Measurements from ENCODE around the gene PPP1R15B.

The PPP1R15B gene

DNA sequence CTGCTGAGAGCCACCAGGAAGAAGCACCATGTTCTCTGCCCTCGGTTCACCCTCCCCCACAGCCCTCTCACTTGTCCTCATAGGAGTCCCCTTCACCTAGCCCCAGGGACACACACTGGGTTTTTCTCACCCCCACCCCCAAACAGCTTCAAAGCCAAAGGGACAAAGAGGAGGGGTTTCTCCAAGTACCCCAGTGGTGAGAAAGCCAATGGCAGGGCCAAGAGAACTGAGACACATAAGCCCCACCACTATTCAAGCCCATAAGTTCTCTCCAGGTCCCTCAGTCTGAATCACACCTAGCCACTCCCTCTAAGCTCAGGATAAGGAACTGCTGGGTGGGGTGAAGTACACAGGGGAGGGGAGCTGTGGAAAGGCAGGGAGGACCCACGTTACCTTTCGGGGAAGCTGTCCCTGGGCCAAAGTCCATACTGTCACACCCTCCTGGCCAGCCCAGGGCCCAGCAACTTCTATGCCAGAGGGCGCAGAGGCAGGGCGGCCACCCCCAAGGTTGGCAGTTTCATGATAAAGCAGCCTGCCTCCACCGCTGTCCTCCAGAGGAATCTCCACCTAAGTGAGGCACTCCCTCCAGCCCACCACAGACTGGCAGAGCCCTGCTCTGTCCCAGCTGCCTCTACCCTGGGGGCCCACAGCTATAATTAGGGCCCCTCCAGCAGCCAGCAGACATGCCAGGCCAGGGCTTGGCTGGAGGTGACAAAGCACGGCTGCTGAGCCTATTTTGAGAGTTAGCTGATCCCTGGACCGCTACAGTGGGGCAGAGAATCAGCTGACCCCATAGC is 39.0 kb upstream of the PPP1R15B start:
- Histone ChIP-seq H3K9me3 (ENCODE audit: low read length) (no peaks in the 10 kb centered on the region), H3K36me3 (ENCODE audit: insufficient read depth, low read length) (peaks cover 65% of the 10 kb centered on the region), H3K27me3 (ENCODE audit: control insufficient read depth in 1 of 2, insufficient read depth in 2 of 2, low read length in 2 of 2) (no peaks in the 10 kb centered on the region), H3K9ac (ENCODE audit: low read length) (no peak overlapping the region), H3K27ac (ENCODE audit: low read depth, low read length) (peak overlapping the region; percentile 12), H3K4me1 (ENCODE audit: insufficient read depth, low read length) (peaks cover 16% of the 10 kb centered on the region), H3K4me3 (ENCODE audit: low read depth in 1 of 2, low read length in 2 of 2) (no peak overlapping the region)

DNA sequence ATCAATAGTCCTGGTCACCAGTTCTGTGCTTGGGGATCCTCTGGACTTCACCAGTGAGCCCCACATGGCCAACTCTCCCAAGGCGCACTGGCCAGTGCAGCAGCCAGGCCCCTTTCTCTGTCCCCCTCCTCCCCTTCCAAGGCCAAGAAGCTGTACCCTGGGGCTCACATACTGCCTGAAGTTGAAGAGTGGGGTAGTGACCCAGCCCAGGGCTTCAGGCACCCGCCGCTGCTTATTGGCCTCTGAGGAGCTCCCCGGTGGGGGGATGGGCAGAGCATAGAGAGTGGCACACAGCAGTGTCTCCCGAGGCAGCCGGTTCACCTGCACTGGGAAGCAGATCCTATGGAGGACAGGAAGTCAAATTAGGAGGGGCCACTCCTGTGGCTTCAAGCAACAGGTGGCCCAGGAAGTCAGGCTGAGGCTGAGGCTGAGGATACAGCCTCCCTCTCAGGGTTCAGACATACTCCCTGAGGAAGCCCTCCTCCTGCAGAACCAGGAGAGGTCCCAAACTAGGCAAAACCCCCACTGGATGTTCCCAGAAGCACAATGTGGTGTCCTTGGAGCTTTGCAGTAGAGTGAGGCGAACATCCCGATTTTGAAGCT is 38.2 kb upstream of the PPP1R15B start:
- Histone ChIP-seq H3K9ac (ENCODE audit: low read length) (no peak overlapping the region), H3K4me1 (ENCODE audit: insufficient read depth, low read length) (peaks cover 16% of the 10 kb centered on the region)

DNA sequence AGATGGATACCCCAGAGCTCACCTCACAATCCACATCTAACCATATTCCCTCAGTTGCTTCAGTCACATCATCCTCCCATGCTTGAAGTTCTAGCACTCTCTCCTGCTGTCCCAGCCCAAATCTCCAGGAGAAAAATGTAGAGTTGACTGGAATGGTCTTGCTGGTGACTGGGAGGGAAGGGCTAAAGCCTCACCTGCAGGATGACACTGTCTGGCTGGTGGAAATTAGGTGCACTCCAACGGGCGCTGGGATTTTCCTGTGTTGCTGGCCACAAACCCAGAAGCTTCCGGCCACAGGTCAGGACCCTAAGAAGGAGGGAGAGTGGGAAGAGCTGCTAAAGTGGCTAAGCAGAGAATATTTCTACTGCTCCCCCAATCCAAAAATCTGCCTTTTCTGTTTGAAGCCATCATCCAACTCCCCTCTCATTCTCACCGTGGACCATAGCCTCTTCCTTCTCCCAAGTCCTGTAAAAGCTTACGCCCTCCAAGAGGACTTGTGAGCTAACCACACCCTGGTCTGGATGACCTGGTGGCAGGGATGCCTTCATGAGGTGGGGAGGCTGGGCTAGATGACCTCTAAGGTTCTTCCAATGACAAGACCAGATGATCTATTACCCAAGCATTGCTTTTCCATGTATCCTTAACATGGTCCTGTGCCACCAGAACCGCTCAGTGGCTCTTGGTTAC is 37.5 kb upstream of the PPP1R15B start:
- Histone ChIP-seq H3K36me3 (ENCODE audit: insufficient read depth, low read length) (peaks cover 69% of the 10 kb centered on the region), H3K27ac (ENCODE audit: low read depth, low read length) (no peak overlapping the region), H3K4me1 (ENCODE audit: insufficient read depth, low read length) (peaks cover 16% of the 10 kb centered on the region), H3K27me3 (ENCODE audit: control insufficient read depth in 1 of 2, insufficient read depth in 2 of 2, low read length in 2 of 2) (no peaks in the 10 kb centered on the region), H3K9me3 (ENCODE audit: low read length) (no peaks in the 10 kb centered on the region), H3K4me3 (ENCODE audit: low read depth in 1 of 2, low read length in 2 of 2) (no peak overlapping the region), H3K9ac (ENCODE audit: low read length) (no peak overlapping the region)

More for the DNA sequence above, 38.2 kb upstream of the PPP1R15B start:
- Histone ChIP-seq H3K36me3 (ENCODE audit: insufficient read depth, low read length) (peaks cover 67% of the 10 kb centered on the region), H3K4me3 (ENCODE audit: low read depth in 1 of 2, low read length in 2 of 2) (no peak overlapping the region), H3K27me3 (ENCODE audit: control insufficient read depth in 1 of 2, insufficient read depth in 2 of 2, low read length in 2 of 2) (no peaks in the 10 kb centered on the region), H3K27ac (ENCODE audit: low read depth, low read length) (no peak overlapping the region), H3K9me3 (ENCODE audit: low read length) (no peaks in the 10 kb centered on the region)

DNA sequence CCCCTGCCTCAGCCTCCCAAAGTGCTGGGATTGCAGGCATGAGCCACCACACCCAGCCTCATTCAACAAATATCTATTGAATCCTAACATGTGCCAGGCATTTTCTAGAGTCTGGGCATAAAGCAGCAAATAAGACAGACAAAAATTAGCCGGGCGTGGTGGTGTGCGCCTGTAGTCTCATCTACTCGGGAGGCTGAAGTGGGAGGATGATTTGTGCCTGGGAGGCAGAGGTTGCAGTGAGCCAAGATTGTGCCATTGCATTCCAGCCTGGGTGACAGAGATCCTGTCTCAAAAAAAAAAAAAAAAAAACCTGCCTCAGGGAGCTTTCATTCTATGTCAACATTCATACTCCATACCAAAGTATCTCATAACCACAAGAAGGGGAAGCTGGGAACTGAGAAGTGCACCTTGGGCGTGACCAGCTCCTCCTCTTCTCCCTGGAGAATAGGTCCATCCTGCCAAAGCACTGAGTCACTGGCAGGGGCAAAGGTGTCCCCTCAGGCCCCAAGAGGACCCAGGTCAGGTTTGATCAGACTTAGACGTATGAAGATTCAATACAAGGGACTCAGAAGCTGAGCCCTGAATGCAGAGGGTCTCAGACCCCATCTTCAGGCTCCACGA is 36.8 kb upstream of the PPP1R15B start:
- H3K4me1 ChIP-seq (ENCODE audit: insufficient read depth, low read length): peaks cover 16% of the 10 kb centered on the region
- no peaks in the 10 kb centered on the region for H3K27me3 ChIP-seq (ENCODE audit: control insufficient read depth in 1 of 2, insufficient read depth in 2 of 2, low read length in 2 of 2)
- peaks cover 75% of the 10 kb centered on the region for H3K36me3 ChIP-seq (ENCODE audit: insufficient read depth, low read length)
- H3K9me3 ChIP-seq (ENCODE audit: low read length): no peaks in the 10 kb centered on the region
- H3K27ac ChIP-seq (ENCODE audit: low read depth, low read length): no peak overlapping the region
- no peak overlapping the region for H3K9ac ChIP-seq (ENCODE audit: low read length)
- no peak overlapping the region for H3K4me3 ChIP-seq (ENCODE audit: low read depth in 1 of 2, low read length in 2 of 2)

DNA sequence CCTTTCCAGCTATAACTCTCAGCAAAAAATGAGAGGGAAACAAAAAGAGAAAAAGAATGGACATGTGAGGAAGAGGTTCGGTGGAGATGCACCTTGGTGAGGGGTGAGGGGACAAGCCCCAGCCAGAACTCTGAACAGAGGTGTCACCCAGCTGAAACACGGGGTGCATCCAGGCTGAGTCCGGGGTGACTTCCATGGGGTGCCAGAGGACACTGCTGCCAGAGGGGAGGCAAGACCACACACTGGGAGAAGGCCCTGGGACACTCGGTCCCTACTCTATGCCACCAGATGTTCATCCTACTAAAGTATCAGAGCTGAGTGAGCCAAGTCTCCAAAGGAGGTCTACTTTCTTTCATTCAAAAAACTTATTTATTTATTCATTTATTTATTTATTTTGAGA is 36.1 kb upstream of the PPP1R15B start:
- H3K9me3 ChIP-seq (ENCODE audit: low read length): no peaks in the 10 kb centered on the region
- H3K27me3 ChIP-seq (ENCODE audit: control insufficient read depth in 1 of 2, insufficient read depth in 2 of 2, low read length in 2 of 2): no peaks in the 10 kb centered on the region
- H3K9ac ChIP-seq (ENCODE audit: low read length): no peak overlapping the region
- H3K36me3 ChIP-seq (ENCODE audit: insufficient read depth, low read length): peaks cover 76% of the 10 kb centered on the region
- H3K27ac ChIP-seq (ENCODE audit: low read depth, low read length): no peak overlapping the region
- no peak overlapping the region for H3K4me3 ChIP-seq (ENCODE audit: low read depth in 1 of 2, low read length in 2 of 2)
- H3K4me1 ChIP-seq (ENCODE audit: insufficient read depth, low read length): peaks cover 16% of the 10 kb centered on the region

DNA sequence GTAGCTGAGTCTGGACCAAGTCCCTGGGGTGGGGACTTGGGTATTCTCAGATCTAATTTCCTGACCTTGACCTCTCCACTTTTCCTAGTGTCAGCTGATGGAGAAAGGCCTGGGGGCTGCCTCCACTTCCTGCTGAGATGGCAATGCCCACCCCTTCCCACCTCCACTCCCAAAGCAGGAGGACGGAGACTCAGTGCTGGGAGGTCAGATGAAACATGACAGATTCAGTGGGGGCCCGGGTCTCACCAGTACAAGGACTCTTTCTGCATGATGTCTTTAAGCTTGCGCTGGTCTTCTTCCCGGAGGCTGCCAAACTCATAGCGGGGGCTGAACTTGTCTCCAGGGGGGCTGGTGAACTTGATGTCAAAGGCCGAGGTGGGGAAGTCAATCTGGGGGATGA is 35.6 kb upstream of the PPP1R15B start:
- Histone ChIP-seq H3K4me3 (ENCODE audit: low read depth in 1 of 2, low read length in 2 of 2) (no peak overlapping the region), H3K27ac (ENCODE audit: low read depth, low read length) (no peak overlapping the region), H3K36me3 (ENCODE audit: insufficient read depth, low read length) (peaks cover 81% of the 10 kb centered on the region), H3K4me1 (ENCODE audit: insufficient read depth, low read length) (peaks cover 16% of the 10 kb centered on the region), H3K27me3 (ENCODE audit: control insufficient read depth in 1 of 2, insufficient read depth in 2 of 2, low read length in 2 of 2) (no peaks in the 10 kb centered on the region), H3K9me3 (ENCODE audit: low read length) (no peaks in the 10 kb centered on the region), H3K9ac (ENCODE audit: low read length) (no peak overlapping the region)

DNA sequence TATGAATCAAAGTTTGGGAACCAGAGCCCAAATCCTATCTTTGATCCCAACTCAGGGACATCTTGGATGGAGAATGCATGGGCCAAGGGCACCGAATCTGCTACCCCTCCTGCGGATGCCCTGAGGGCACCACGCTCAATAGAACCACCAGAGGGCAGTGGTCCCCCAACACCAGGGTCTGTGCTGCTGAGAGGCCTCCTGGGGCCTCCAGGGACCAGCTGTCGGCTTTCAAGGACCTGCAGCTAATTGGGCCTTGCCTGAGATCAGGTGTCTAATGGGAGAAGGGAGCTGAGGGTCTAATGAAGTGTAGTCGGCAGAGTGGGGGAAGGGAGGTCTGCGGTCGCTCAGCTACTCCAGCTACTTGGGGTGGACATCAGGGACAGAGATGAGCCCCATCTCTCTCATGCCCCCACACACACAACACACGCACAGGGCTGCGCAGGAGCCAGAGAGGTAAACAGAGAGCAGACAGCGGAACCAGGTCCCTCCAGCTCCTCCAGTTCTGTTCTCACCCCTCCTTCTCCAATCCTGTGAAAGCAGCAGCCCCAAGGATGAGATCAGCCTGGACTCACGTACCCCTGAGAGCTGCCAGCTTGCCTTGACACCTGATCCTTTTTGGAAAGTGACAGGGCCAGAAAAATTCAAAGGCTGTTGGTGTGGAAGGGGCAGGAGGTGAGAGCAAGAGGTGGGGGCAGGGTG is 34.9 kb upstream of the PPP1R15B start:
- Histone ChIP-seq H3K27ac (ENCODE audit: low read depth, low read length) (no peak overlapping the region), H3K36me3 (ENCODE audit: insufficient read depth, low read length) (peaks cover 85% of the 10 kb centered on the region), H3K9ac (ENCODE audit: low read length) (peak overlapping the region; percentile 45), H3K27me3 (ENCODE audit: control insufficient read depth in 1 of 2, insufficient read depth in 2 of 2, low read length in 2 of 2) (no peaks in the 10 kb centered on the region), H3K4me1 (ENCODE audit: insufficient read depth, low read length) (peaks cover 15% of the 10 kb centered on the region), H3K9me3 (ENCODE audit: low read length) (no peaks in the 10 kb centered on the region), H3K4me3 (ENCODE audit: low read depth in 1 of 2, low read length in 2 of 2) (no peak overlapping the region)

DNA sequence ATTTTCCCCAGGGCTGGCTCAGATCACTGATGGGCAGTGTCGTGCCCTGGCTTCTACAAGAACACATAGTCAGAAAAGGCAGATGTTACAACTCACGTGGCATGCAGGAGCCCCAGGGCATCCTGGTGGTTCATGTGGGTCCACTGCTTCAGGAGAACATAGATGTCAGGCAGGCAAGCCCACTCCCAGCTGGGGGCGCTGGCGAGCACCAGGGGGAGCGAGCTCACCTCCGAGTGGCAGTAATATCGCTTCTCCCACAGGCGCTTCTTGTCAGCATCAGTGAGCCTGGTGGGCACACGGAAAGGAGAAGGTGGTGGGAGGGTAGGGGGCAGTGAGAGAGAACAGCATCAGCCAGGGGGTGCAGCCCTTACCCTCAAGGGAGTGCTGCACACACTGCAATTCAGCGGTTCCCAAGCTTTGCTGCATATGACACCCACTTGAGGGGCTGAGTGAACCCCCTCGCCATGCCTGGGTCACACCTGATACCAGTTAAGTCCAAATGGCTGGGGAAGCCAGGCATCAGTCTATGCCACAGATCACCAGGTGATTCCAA is 34.3 kb upstream of the PPP1R15B start:
- Histone ChIP-seq H3K4me3 (ENCODE audit: low read depth in 1 of 2, low read length in 2 of 2) (no peak overlapping the region), H3K9ac (ENCODE audit: low read length) (no peak overlapping the region), H3K36me3 (ENCODE audit: insufficient read depth, low read length) (peaks cover 85% of the 10 kb centered on the region), H3K27me3 (ENCODE audit: control insufficient read depth in 1 of 2, insufficient read depth in 2 of 2, low read length in 2 of 2) (no peaks in the 10 kb centered on the region), H3K9me3 (ENCODE audit: low read length) (no peaks in the 10 kb centered on the region), H3K4me1 (ENCODE audit: insufficient read depth, low read length) (peaks cover 10% of the 10 kb centered on the region), H3K27ac (ENCODE audit: low read depth, low read length) (no peak overlapping the region)

DNA sequence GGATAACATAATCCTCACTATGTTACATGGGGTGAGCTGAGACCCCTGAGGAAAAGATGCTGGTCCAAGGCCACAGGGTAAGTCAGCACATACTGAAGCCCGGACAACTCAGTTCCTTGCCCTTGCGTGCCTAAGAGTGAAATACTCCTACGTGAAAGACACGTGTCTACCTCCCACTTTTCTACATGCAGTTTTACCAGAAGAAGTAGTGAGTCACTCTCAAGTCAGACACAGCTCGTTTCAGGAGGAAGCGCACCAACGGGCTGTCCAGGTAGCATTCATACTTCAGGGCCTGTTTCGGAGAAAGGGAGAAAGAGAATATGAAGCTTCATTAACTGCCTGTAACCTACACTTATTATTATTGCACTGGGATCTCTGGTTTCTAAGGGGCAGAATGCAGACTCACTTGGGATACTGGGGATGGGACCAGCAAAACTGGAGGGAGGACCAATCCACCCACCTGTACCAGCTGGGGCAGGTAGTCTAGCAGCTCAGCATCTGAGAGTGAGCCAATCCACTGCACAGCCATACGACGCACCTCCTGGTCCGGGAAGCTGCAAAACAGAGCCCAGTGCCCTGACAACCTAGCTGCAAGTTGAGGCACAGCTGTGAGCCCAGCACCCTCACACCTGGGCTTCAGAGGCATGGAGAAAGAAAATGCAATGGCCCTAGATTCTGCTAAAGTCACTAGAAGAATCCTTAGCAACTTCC is 32.4 kb upstream of the PPP1R15B start:
- peaks cover 73% of the 10 kb centered on the region for H3K36me3 ChIP-seq (ENCODE audit: insufficient read depth, low read length)
- H3K27me3 ChIP-seq (ENCODE audit: control insufficient read depth in 1 of 2, insufficient read depth in 2 of 2, low read length in 2 of 2): no peaks in the 10 kb centered on the region
- no peak overlapping the region for H3K4me3 ChIP-seq (ENCODE audit: low read depth in 1 of 2, low read length in 2 of 2)
- no peak overlapping the region for H3K27ac ChIP-seq (ENCODE audit: low read depth, low read length)
- H3K9ac ChIP-seq (ENCODE audit: low read length): no peak overlapping the region
- H3K4me1 ChIP-seq (ENCODE audit: insufficient read depth, low read length): peaks cover 24% of the 10 kb centered on the region
- no peaks in the 10 kb centered on the region for H3K9me3 ChIP-seq (ENCODE audit: low read length)

DNA sequence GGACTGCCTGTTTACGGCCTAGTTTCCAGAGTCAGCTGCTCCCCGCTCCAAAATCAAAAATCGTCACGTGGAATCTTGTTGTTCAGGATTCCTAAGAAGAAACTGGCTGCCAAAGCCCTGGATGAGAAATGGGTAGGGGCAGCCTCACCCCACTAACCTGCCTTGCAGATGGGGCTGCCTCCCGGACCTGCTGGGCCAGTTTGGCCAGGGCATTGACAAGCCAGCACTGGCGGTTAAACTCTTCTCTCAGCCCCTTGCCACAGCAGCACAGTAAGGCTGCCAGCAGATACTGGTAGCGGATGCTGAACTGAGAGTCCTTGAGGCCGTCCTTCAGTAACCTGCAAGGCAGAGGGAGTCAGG is 31.6 kb upstream of the PPP1R15B start:
- no peak overlapping the region for H3K9ac ChIP-seq (ENCODE audit: low read length)
- H3K27me3 ChIP-seq (ENCODE audit: control insufficient read depth in 1 of 2, insufficient read depth in 2 of 2, low read length in 2 of 2): no peaks in the 10 kb centered on the region
- no peak overlapping the region for H3K27ac ChIP-seq (ENCODE audit: low read depth, low read length)
- H3K36me3 ChIP-seq (ENCODE audit: insufficient read depth, low read length): peaks cover 68% of the 10 kb centered on the region
- peaks cover 31% of the 10 kb centered on the region for H3K4me1 ChIP-seq (ENCODE audit: insufficient read depth, low read length)
- H3K4me3 ChIP-seq (ENCODE audit: low read depth in 1 of 2, low read length in 2 of 2): no peak overlapping the region
- no peaks in the 10 kb centered on the region for H3K9me3 ChIP-seq (ENCODE audit: low read length)
